Bronchial epithelial cell (primary cell): ENCODE measurements around the gene TMSB15C. TPM values are rescaled to one million over a fixed set of nuclear protein-coding genes. Genes with fewer than 3 reads are reported as not detected.
A peak's percentile ranks its signal among the peaks of the same experiment; 100 is the strongest.

Experiments used
- DNase-seq: peaks from one replicate; pipeline ENCODE4 v3.0.0-alpha.2; 2010; ENCODE audit warnings: low read depth
- FAIRE-seq: peaks from 2 replicates; lab custom pipeline; 2011; peaks lifted over from hg19 to GRCh38; lab: Jason Lieb, UNC
- H3K27me3 ChIP-seq: 2 replicates; pipeline ENCODE4 v1.5.1; 2011; ENCODE audit warnings: low read length; ENCODE audit not compliant: control insufficient read depth, insufficient read depth
- H3K36me3 ChIP-seq: 2 replicates; pipeline ENCODE4 v1.5.1; 2011; ENCODE audit warnings: low read length; ENCODE audit not compliant: control insufficient read depth, insufficient read depth
- H3K4me3 ChIP-seq: 2 replicates; pipeline ENCODE4 v1.5.1; 2011; ENCODE audit warnings: mild to moderate bottlenecking, low read depth, low read length, control low read depth
- total RNA-seq: library from RNA; depleted of rRNA; stranded (reverse); fragments of >200 nt; gene quantifications from 2 replicates; pipeline ENCODE4 v1.2.1, GENCODE V29; 2014
- TF ChIP-seq, protein P1 (sequence below): IDR thresholded peaks from 2 replicates; pipeline ENCODE4 v1.5.1; 2011; ENCODE audit warnings: mild to moderate bottlenecking, moderate library complexity, low read length, control low read depth, inconsistent platforms; ENCODE audit not compliant: insufficient read depth, severe bottlenecking

The TMSB15C gene
- total RNA-seq, 1 donor from 2014 or later: 0.79 TPM

GRCh38 chrX:104108955-104109354 is 32.9 kb upstream of the TMSB15C start:
- TF ChIP-seq, protein P1, sequence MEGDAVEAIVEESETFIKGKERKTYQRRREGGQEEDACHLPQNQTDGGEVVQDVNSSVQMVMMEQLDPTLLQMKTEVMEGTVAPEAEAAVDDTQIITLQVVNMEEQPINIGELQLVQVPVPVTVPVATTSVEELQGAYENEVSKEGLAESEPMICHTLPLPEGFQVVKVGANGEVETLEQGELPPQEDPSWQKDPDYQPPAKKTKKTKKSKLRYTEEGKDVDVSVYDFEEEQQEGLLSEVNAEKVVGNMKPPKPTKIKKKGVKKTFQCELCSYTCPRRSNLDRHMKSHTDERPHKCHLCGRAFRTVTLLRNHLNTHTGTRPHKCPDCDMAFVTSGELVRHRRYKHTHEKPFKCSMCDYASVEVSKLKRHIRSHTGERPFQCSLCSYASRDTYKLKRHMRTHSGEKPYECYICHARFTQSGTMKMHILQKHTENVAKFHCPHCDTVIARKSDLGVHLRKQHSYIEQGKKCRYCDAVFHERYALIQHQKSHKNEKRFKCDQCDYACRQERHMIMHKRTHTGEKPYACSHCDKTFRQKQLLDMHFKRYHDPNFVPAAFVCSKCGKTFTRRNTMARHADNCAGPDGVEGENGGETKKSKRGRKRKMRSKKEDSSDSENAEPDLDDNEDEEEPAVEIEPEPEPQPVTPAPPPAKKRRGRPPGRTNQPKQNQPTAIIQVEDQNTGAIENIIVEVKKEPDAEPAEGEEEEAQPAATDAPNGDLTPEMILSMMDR: no peak
- no peak for FAIRE-seq

DNA sequence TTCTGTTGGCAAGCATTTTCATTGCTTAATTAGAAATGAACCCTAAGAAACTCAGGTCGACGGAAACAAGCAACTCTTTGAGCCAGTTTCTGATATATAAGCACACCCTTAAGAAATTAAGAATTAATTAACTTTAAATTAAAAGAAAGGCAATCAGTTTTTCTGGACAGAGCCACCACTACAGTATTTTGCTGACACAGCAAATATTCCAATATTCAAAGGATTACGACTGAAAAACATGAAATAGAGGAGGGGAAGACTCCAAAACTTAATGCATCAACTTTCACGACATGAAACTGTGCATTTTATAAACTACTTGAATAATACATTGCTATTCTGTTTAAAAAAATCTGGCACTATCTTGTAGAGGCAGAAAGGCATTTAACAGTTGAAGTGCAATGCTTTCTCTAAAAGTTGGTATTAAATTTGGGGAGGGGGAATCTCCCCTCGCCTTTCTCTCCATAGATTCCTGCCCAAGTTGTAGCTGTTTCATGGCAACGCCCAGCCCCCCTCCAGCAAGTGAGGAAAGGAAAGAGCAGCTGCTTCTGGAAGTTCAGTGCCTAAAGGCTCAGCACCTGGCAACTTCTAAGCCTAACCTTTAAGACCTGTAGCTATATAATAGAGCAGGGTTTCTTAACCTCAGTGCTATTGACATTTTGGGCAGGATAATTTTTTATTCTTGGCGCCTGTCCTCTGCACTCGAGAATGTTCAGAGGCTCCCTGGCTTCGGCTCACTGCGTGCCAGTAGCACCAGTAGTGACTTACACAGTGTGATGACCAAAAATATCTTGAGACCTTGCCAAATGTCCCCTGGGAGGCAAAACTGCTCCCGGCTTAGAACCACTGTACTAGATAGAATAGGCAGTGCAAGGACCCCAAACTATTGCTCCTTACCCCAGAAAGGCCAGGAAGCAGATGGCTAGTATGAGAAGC is 29.6 kb upstream of the TMSB15C start:
- FAIRE-seq: peak; percentile 52
- TF ChIP-seq, protein P1: no peak
- Histone ChIP-seq H3K4me3 (no peak overlapping the region), H3K36me3 (no peaks in the 10 kb centered on the region), H3K27me3 (no peaks in the 10 kb centered on the region)
- DNase-seq: no peak

More at GRCh38 chrX:104108955-104109354, 32.9 kb upstream of the TMSB15C start:
- no peaks in the 10 kb centered on the region for H3K36me3 ChIP-seq
- no peak for DNase-seq
- peaks cover 2% of the 10 kb centered on the region for H3K27me3 ChIP-seq
- no peak overlapping the region for H3K4me3 ChIP-seq

GRCh38 chrX:104104676-104105075 is 28.6 kb upstream of the TMSB15C start:
- DNase-seq (no peak), FAIRE-seq (peak; percentile 13)
- H3K4me3 ChIP-seq: no peak overlapping the region
- no peaks in the 10 kb centered on the region for H3K27me3 ChIP-seq
- no peaks in the 10 kb centered on the region for H3K36me3 ChIP-seq
- TF ChIP-seq, protein P1: no peak

GRCh38 chrX:104098919-104099318 is 22.9 kb upstream of the TMSB15C start:
- TF ChIP-seq, protein P1: no peak
- Histone ChIP-seq H3K36me3 (no peaks in the 10 kb centered on the region), H3K27me3 (no peaks in the 10 kb centered on the region), H3K4me3 (no peak overlapping the region)
- no peak for FAIRE-seq
- no peak for DNase-seq

- FAIRE-seq: peak; percentile 62
These were observed 22.2 kb upstream of the TMSB15C start for GRCh38 chrX:104098151-104098808.

More at GRCh38 chrX:104098151-104098808, 22.2 kb upstream of the TMSB15C start:
- DNase-seq: peak; percentile 72
- H3K4me3 ChIP-seq: no peak overlapping the region
- H3K27me3 ChIP-seq: no peaks in the 10 kb centered on the region
- TF ChIP-seq, protein P1: peak; percentile 41
- H3K36me3 ChIP-seq: no peaks in the 10 kb centered on the region
